Uterus (tissue), 2 donors: ENCODE data around the gene SLC44A2.

Experiments
- CTCF ChIP-seq, 4 experiments: fragments of 200-600 bp in 2 of 4; fragments of 450-650 bp in 2 of 4; sonication (generic) in 2 of 4; IDR thresholded peaks; one replicate each; pipeline ENCODE4 v1.5.1; 2016 to 2019; ENCODE audit warnings: antibody characterized with exemption in 4 of 4, mild to moderate bottlenecking in 2 of 4, moderate library complexity in 1 of 4
- POLR2A ChIP-seq, 2 donors: fragments of 450-650 bp; IDR thresholded peaks; one replicate each; pipeline ENCODE4 v1.6.1; 2016; ENCODE audit warnings: antibody characterized with exemption in 2 of 2, mild to moderate bottlenecking in 1 of 2, moderate library complexity in 1 of 2

- TF ChIP-seq POLR2A (IDR thresholded peaks at IDR 0.05), result no peak
- TF ChIP-seq CTCF (IDR thresholded peaks at IDR 0.05), result no peak
Measured at GRCh38 chr19:10612499-10613119, 12.7 kb upstream of the SLC44A2 start.
